ENCODE data around the gene CACNA1A. TPM values are rescaled to one million over a fixed set of nuclear protein-coding genes. Genes with fewer than 3 reads are reported as not detected.

CACNA1A gene
- total RNA-seq, 6 experiments from 2014 or later, result 0.11 TPM; not detected in 5

- intact Hi-C loops (cut with DNase I), result no loop called here
- ATAC-seq (no peak), DNase-seq (no peak)
- TF ChIP-seq POLR2A (IDR thresholded peaks at IDR 0.05), result no peak
- no peak for TF ChIP-seq CTCF (IDR thresholded peaks at IDR 0.05)
- 50% methylated on average over 8 of the region's 8 CpGs for WGBS (ENCODE audit: insufficient coverage, low coverage, low lambda C conversion rate, missing lambda C conversion rate)
- no peaks in the 10 kb centered on the region for H3K36me3 ChIP-seq
- H3K4me1 ChIP-seq, result no peaks in the 10 kb centered on the region
- H3K27ac ChIP-seq, result no peak overlapping the region
- H3K4me3 ChIP-seq, result no peak overlapping the region
- H3K9me3 ChIP-seq, result no peaks in the 10 kb centered on the region
- no peaks in the 10 kb centered on the region for H3K27me3 ChIP-seq
These were observed 196.4 kb downstream of the CACNA1A start for GRCh38 chr19:13309864-13310263.

GRCh38 chr19:13303381-13304129 lies 202.7 kb downstream of the CACNA1A start:
- Histone ChIP-seq H3K27ac (no peak overlapping the region), H3K36me3 (no peaks in the 10 kb centered on the region), H3K9me3 (no peaks in the 10 kb centered on the region), H3K4me3 (no peak overlapping the region), H3K4me1 (no peaks in the 10 kb centered on the region), H3K27me3 (no peaks in the 10 kb centered on the region)
- TF ChIP-seq CTCF (IDR thresholded peaks at IDR 0.05) (no peak), POLR2A (IDR thresholded peaks at IDR 0.05) (no peak)
- 45% methylated on average over 14 of the region's 24 CpGs for WGBS (ENCODE audit: insufficient coverage, low coverage, low lambda C conversion rate, missing lambda C conversion rate)
- intact Hi-C loops (cut with DNase I), result no loop called here
- ATAC-seq (no peak), DNase-seq (no peak)

GRCh38 chr19:13302526-13303270 lies 203.6 kb downstream of the CACNA1A start:
- Histone ChIP-seq H3K27me3 (no peaks in the 10 kb centered on the region), H3K27ac (no peak overlapping the region), H3K36me3 (no peaks in the 10 kb centered on the region), H3K4me3 (no peak overlapping the region), H3K4me1 (no peaks in the 10 kb centered on the region), H3K9me3 (no peaks in the 10 kb centered on the region)
- DNase-seq, result no peak
- intact Hi-C loops (cut with DNase I), result no loop called here
- 0% methylated on average over 1 of the region's 12 CpGs for WGBS (ENCODE audit: insufficient coverage, low coverage, low lambda C conversion rate, missing lambda C conversion rate)
- TF ChIP-seq POLR2A (IDR thresholded peaks at IDR 0.05) (no peak), CTCF (IDR thresholded peaks at IDR 0.05) (no peak)
- peak in 2 of 4 donors; percentile 16 to 22 for ATAC-seq

- H3K27me3 ChIP-seq, result no peaks in the 10 kb centered on the region
- no peak overlapping the region for H3K27ac ChIP-seq
- H3K36me3 ChIP-seq, result no peaks in the 10 kb centered on the region
- H3K9me3 ChIP-seq, result no peaks in the 10 kb centered on the region
- H3K4me1 ChIP-seq, result no peaks in the 10 kb centered on the region
- DNase-seq, result no peak
- WGBS (ENCODE audit: insufficient coverage, low coverage, low lambda C conversion rate, missing lambda C conversion rate), result 40% methylated on average over 10 of the region's 10 CpGs
- H3K4me3 ChIP-seq, result no peak overlapping the region
- intact Hi-C loops (cut with DNase I), result no loop called here
- ATAC-seq, result no peak
- TF ChIP-seq POLR2A (IDR thresholded peaks at IDR 0.05) (no peak), CTCF (IDR thresholded peaks at IDR 0.05) (no peak)
These were observed 204.5 kb downstream of the CACNA1A start for GRCh38 chr19:13301627-13302334.
